ENCODE results near the gene GMDS.

The GMDS gene

GRCh38 chr6:1679031-1679687 lies 566.2 kb downstream of the GMDS start:
- Histone ChIP-seq H2BK120ac (ENCODE audit: low read depth, low read length) (no peak overlapping the region), H3K4ac (ENCODE audit: low read depth in 1 of 2, low read length in 2 of 2) (no peak overlapping the region), H3K23ac (ENCODE audit: low read length in 2 of 2) (no peak overlapping the region), H3K4me2 (ENCODE audit: low read length, poor library complexity, severe bottlenecking) (no peak overlapping the region), H3K9me3 (ENCODE audit: control insufficient read depth, low read length) (no peaks in the 10 kb centered on the region), H4K91ac (ENCODE audit: low read length) (no peak overlapping the region), H2AFZ (ENCODE audit: low read depth, low read length) (no peak overlapping the region), H2BK15ac (ENCODE audit: low read depth, poor library complexity, severe bottlenecking) (no peak overlapping the region), H3K27ac (ENCODE audit: low read length, poor library complexity, severe bottlenecking) (no peak overlapping the region), H3K4me3 (ENCODE audit: insufficient read depth in 1 of 2, low read depth in 1 of 2, low read length in 2 of 2) (no peak overlapping the region), H3K4me1 (ENCODE audit: control insufficient read depth, insufficient read depth, low read depth, low read length) (peaks cover 4% of the 10 kb centered on the region), H2AK5ac (ENCODE audit: low read length, severe bottlenecking) (no peak overlapping the region), H3K18ac (ENCODE audit: low read depth in 1 of 2, low read length in 2 of 2) (no peak overlapping the region), H3K27me3 (ENCODE audit: control insufficient read depth in 1 of 2, insufficient read depth in 1 of 2, low read length in 2 of 2) (no peaks in the 10 kb centered on the region), H4K8ac (ENCODE audit: low read length) (no peak overlapping the region), H3K9ac (ENCODE audit: low read length) (no peak overlapping the region), H3K14ac (ENCODE audit: low read length in 2 of 2) (no peak overlapping the region), H3K79me1 (replicated peaks; ENCODE audit: low read length, poor library complexity, severe bottlenecking) (no peaks in the 10 kb centered on the region), H2BK5ac (ENCODE audit: low read depth, low read length, poor library complexity, severe bottlenecking) (no peak overlapping the region), H2BK12ac (ENCODE audit: low read length in 2 of 2) (no peak overlapping the region), H3K36me3 (ENCODE audit: control insufficient read depth in 1 of 2, insufficient read depth in 2 of 2, low read depth in 1 of 2, low read length in 2 of 2) (no peaks in the 10 kb centered on the region)
- WGBS, result 81% methylated on average over 12 of the region's 13 CpGs
- no peak for DNase-seq

- H2BK15ac ChIP-seq (ENCODE audit: low read depth, poor library complexity, severe bottlenecking), result no peak overlapping the region
- H3K23ac ChIP-seq (ENCODE audit: low read length in 2 of 2), result no peak overlapping the region
- no peak overlapping the region for H2BK12ac ChIP-seq (ENCODE audit: low read length in 2 of 2)
- no peak overlapping the region for H3K4ac ChIP-seq (ENCODE audit: low read depth in 1 of 2, low read length in 2 of 2)
- DNase-seq, result no peak
- no peaks in the 10 kb centered on the region for H3K79me1 ChIP-seq (replicated peaks; ENCODE audit: low read length, poor library complexity, severe bottlenecking)
- no peak overlapping the region for H2AK5ac ChIP-seq (ENCODE audit: low read length, severe bottlenecking)
- no peak overlapping the region for H4K8ac ChIP-seq (ENCODE audit: low read length)
- H3K9me3 ChIP-seq (ENCODE audit: control insufficient read depth, low read length), result no peaks in the 10 kb centered on the region
- H3K14ac ChIP-seq (ENCODE audit: low read length in 2 of 2), result no peak overlapping the region
- H3K27me3 ChIP-seq (ENCODE audit: control insufficient read depth in 1 of 2, insufficient read depth in 1 of 2, low read length in 2 of 2), result no peaks in the 10 kb centered on the region
- H4K91ac ChIP-seq (ENCODE audit: low read length), result peak overlapping the region; percentile 50
- H3K9ac ChIP-seq (ENCODE audit: low read length), result peak overlapping the region; percentile 48
- WGBS, result 42% methylated on average over 3 of the region's 3 CpGs
- H2BK5ac ChIP-seq (ENCODE audit: low read depth, low read length, poor library complexity, severe bottlenecking), result no peak overlapping the region
- no peaks in the 10 kb centered on the region for H3K36me3 ChIP-seq (ENCODE audit: control insufficient read depth in 1 of 2, insufficient read depth in 2 of 2, low read depth in 1 of 2, low read length in 2 of 2)
- no peak overlapping the region for H3K18ac ChIP-seq (ENCODE audit: low read depth in 1 of 2, low read length in 2 of 2)
- no peak overlapping the region for H3K4me3 ChIP-seq (ENCODE audit: insufficient read depth in 1 of 2, low read depth in 1 of 2, low read length in 2 of 2)
- peaks cover 4% of the 10 kb centered on the region for H3K4me1 ChIP-seq (ENCODE audit: control insufficient read depth, insufficient read depth, low read depth, low read length)
- H3K4me2 ChIP-seq (ENCODE audit: low read length, poor library complexity, severe bottlenecking), result no peak overlapping the region
- H3K27ac ChIP-seq (ENCODE audit: low read length, poor library complexity, severe bottlenecking), result no peak overlapping the region
- H2AFZ ChIP-seq (ENCODE audit: low read depth, low read length), result no peak overlapping the region
- no peak overlapping the region for H2BK120ac ChIP-seq (ENCODE audit: low read depth, low read length)
These were observed 567.2 kb downstream of the GMDS start for GRCh38 chr6:1678201-1678600.

GRCh38 chr6:1672379-1672778 lies 573.0 kb downstream of the GMDS start:
- Histone ChIP-seq H3K36me3 (ENCODE audit: control insufficient read depth in 1 of 2, insufficient read depth in 2 of 2, low read depth in 1 of 2, low read length in 2 of 2) (no peaks in the 10 kb centered on the region), H4K8ac (ENCODE audit: low read length) (no peak overlapping the region), H3K18ac (ENCODE audit: low read depth in 1 of 2, low read length in 2 of 2) (no peak overlapping the region), H2BK120ac (ENCODE audit: low read depth, low read length) (no peak overlapping the region), H2AFZ (ENCODE audit: low read depth, low read length) (no peak overlapping the region), H3K27me3 (ENCODE audit: control insufficient read depth in 1 of 2, insufficient read depth in 1 of 2, low read length in 2 of 2) (peaks cover 0 to 3% of the 10 kb centered on the region in 2 experiments), H3K79me1 (replicated peaks; ENCODE audit: low read length, poor library complexity, severe bottlenecking) (no peaks in the 10 kb centered on the region), H3K27ac (ENCODE audit: low read length, poor library complexity, severe bottlenecking) (no peak overlapping the region), H3K4me1 (ENCODE audit: control insufficient read depth, insufficient read depth, low read depth, low read length) (peaks cover 6% of the 10 kb centered on the region), H2AK5ac (ENCODE audit: low read length, severe bottlenecking) (no peak overlapping the region), H3K4me3 (ENCODE audit: insufficient read depth in 1 of 2, low read depth in 1 of 2, low read length in 2 of 2) (no peak overlapping the region), H3K23ac (ENCODE audit: low read length in 2 of 2) (no peak overlapping the region), H2BK15ac (ENCODE audit: low read depth, poor library complexity, severe bottlenecking) (no peak overlapping the region), H3K9me3 (ENCODE audit: control insufficient read depth, low read length) (no peaks in the 10 kb centered on the region), H3K4me2 (ENCODE audit: low read length, poor library complexity, severe bottlenecking) (no peak overlapping the region), H2BK5ac (ENCODE audit: low read depth, low read length, poor library complexity, severe bottlenecking) (no peak overlapping the region), H3K9ac (ENCODE audit: low read length) (no peak overlapping the region), H2BK12ac (ENCODE audit: low read length in 2 of 2) (no peak overlapping the region), H4K91ac (ENCODE audit: low read length) (no peak overlapping the region), H3K14ac (ENCODE audit: low read length in 2 of 2) (no peak overlapping the region), H3K4ac (ENCODE audit: low read depth in 1 of 2, low read length in 2 of 2) (no peak overlapping the region)
- 67% methylated on average over 1 of the region's 2 CpGs for WGBS
- DNase-seq, result no peak

GRCh38 chr6:1670711-1671462 lies 574.5 kb downstream of the GMDS start:
- Histone ChIP-seq H3K18ac (ENCODE audit: low read depth in 1 of 2, low read length in 2 of 2) (no peak overlapping the region), H3K27me3 (ENCODE audit: control insufficient read depth in 1 of 2, insufficient read depth in 1 of 2, low read length in 2 of 2) (peaks cover 0 to 3% of the 10 kb centered on the region in 2 experiments), H3K79me1 (replicated peaks; ENCODE audit: low read length, poor library complexity, severe bottlenecking) (no peaks in the 10 kb centered on the region), H2BK12ac (ENCODE audit: low read length in 2 of 2) (no peak overlapping the region), H3K27ac (ENCODE audit: low read length, poor library complexity, severe bottlenecking) (no peak overlapping the region), H2BK15ac (ENCODE audit: low read depth, poor library complexity, severe bottlenecking) (no peak overlapping the region), H3K9me3 (ENCODE audit: control insufficient read depth, low read length) (no peaks in the 10 kb centered on the region), H3K4me2 (ENCODE audit: low read length, poor library complexity, severe bottlenecking) (no peak overlapping the region), H3K36me3 (ENCODE audit: control insufficient read depth in 1 of 2, insufficient read depth in 2 of 2, low read depth in 1 of 2, low read length in 2 of 2) (no peaks in the 10 kb centered on the region), H3K4me1 (ENCODE audit: control insufficient read depth, insufficient read depth, low read depth, low read length) (peaks cover 6% of the 10 kb centered on the region), H3K14ac (ENCODE audit: low read length in 2 of 2) (no peak overlapping the region), H3K4me3 (ENCODE audit: insufficient read depth in 1 of 2, low read depth in 1 of 2, low read length in 2 of 2) (no peak overlapping the region), H4K91ac (ENCODE audit: low read length) (no peak overlapping the region), H2AFZ (ENCODE audit: low read depth, low read length) (no peak overlapping the region), H3K9ac (ENCODE audit: low read length) (no peak overlapping the region), H3K23ac (ENCODE audit: low read length in 2 of 2) (no peak overlapping the region), H2BK5ac (ENCODE audit: low read depth, low read length, poor library complexity, severe bottlenecking) (no peak overlapping the region), H3K4ac (ENCODE audit: low read depth in 1 of 2, low read length in 2 of 2) (no peak overlapping the region), H4K8ac (ENCODE audit: low read length) (no peak overlapping the region), H2BK120ac (ENCODE audit: low read depth, low read length) (no peak overlapping the region), H2AK5ac (ENCODE audit: low read length, severe bottlenecking) (no peak overlapping the region)
- DNase-seq, result no peak
- WGBS, result 74% methylated on average over 15 of the region's 16 CpGs

Measured in mesenchymal stem cell (in vitro differentiated cells and primary cell).